H9 (cell line): ENCODE results near the gene LRRC8C. TPM values are rescaled to one million over a fixed set of nuclear protein-coding genes. Genes with fewer than 3 reads are reported as not detected.

Experiments
- DNase-seq: peaks from one replicate; pipeline ENCODE4 v3.0.0-alpha.2; 2017
- H2AFZ ChIP-seq: one replicate; pipeline ENCODE4 v1.6.1; 2013; ENCODE audit warnings: mild to moderate bottlenecking, low read length, control low read depth, moderate library complexity
- H2AK5ac ChIP-seq: 2 replicates; pipeline ENCODE4 v1.6.1; 2013; ENCODE audit warnings: low read length, control low read depth, mixed read lengths; ENCODE audit not compliant: insufficient read length
- H2BK120ac ChIP-seq: one replicate; pipeline ENCODE4 v1.6.1; 2013; ENCODE audit warnings: low read depth, mild to moderate bottlenecking, low read length, control low read depth, inconsistent platforms; ENCODE audit not compliant: poor library complexity, severe bottlenecking
- H2BK12ac ChIP-seq: 2 replicates; pipeline ENCODE4 v1.6.1; 2013; ENCODE audit warnings: low read length, control low read depth, mixed read lengths, low read depth; ENCODE audit not compliant: insufficient read length
- H2BK15ac ChIP-seq: 2 replicates; pipeline ENCODE4 v1.6.1; 2013; ENCODE audit warnings: low read depth, low read length, control low read depth
- H2BK20ac ChIP-seq: one replicate; pipeline ENCODE4 v1.6.1; 2013; ENCODE audit warnings: low read depth, mild to moderate bottlenecking, low read length, control low read depth, inconsistent platforms; ENCODE audit not compliant: poor library complexity, severe bottlenecking
- H2BK5ac ChIP-seq: 2 replicates; pipeline ENCODE4 v1.6.1; 2013; ENCODE audit warnings: low read length, control low read depth, mixed read lengths; ENCODE audit not compliant: insufficient read length
- H3K14ac ChIP-seq: 2 replicates; pipeline ENCODE4 v1.6.1; 2013; ENCODE audit warnings: low read length, control low read depth; ENCODE audit not compliant: insufficient read depth
- H3K18ac ChIP-seq: 2 replicates; pipeline ENCODE4 v1.6.1; 2013; ENCODE audit warnings: low read depth, mild to moderate bottlenecking, mixed read lengths, low read length, control low read depth; ENCODE audit not compliant: insufficient read length
- H3K23ac ChIP-seq: 2 replicates; pipeline ENCODE4 v1.6.1; 2013; ENCODE audit warnings: low read length, control low read depth, mixed read lengths, low read depth; ENCODE audit not compliant: insufficient read length
- H3K23me2 ChIP-seq: 2 replicates; pipeline ENCODE4 v1.6.1; 2013; ENCODE audit warnings: low read depth, mild to moderate bottlenecking, mixed read lengths, low read length, control low read depth; ENCODE audit not compliant: insufficient read length, poor library complexity, severe bottlenecking
- H3K27ac ChIP-seq: 2 replicates; pipeline ENCODE4 v1.5.1; 2013; ENCODE audit warnings: low read length, control low read depth, mixed read lengths, low read depth; ENCODE audit not compliant: insufficient read length
- H3K27me3 ChIP-seq: 2 replicates; pipeline ENCODE4 v1.6.1; 2013; ENCODE audit warnings: low read length, control low read depth, inconsistent platforms; ENCODE audit not compliant: insufficient read depth
- H3K4ac ChIP-seq: 2 replicates; pipeline ENCODE4 v1.6.1; 2013; ENCODE audit warnings: low read depth, mild to moderate bottlenecking, control low read depth, inconsistent platforms, low read length, moderate library complexity
- H3K4me1 ChIP-seq: 2 replicates; pipeline ENCODE4 v1.6.1; 2013; ENCODE audit warnings: low read length, control low read depth, inconsistent platforms; ENCODE audit not compliant: insufficient read depth
- H3K4me2 ChIP-seq: 2 replicates; pipeline ENCODE4 v1.6.1; 2013; ENCODE audit warnings: low read length, control low read depth, mixed read lengths; ENCODE audit not compliant: insufficient read length, insufficient read depth
- H3K56ac ChIP-seq: 2 replicates; pipeline ENCODE4 v1.6.1; 2013; ENCODE audit warnings: low read depth, mild to moderate bottlenecking, mixed read lengths, low read length, control low read depth; ENCODE audit not compliant: insufficient read length
- H3K79me1 ChIP-seq: 2 replicates; pipeline ENCODE4 v1.6.1; 2013; ENCODE audit warnings: low read depth, mild to moderate bottlenecking, moderate library complexity, low read length, control low read depth, inconsistent platforms; ENCODE audit not compliant: insufficient read depth, poor library complexity, severe bottlenecking
- H3K79me2 ChIP-seq: 2 replicates; pipeline ENCODE4 v1.6.1; 2013; ENCODE audit warnings: low read length, control low read depth, inconsistent platforms; ENCODE audit not compliant: insufficient read depth
- H3K9ac ChIP-seq: 2 replicates; pipeline ENCODE4 v1.6.1; 2013; ENCODE audit warnings: low read length, control low read depth, mixed read lengths; ENCODE audit not compliant: insufficient read length; ENCODE audit errors: extremely low read depth
- H3K9me3 ChIP-seq: one replicate; pipeline ENCODE4 v1.6.1; 2013; ENCODE audit warnings: low read depth, low read length, inconsistent platforms; ENCODE audit not compliant: control insufficient read depth
- H3T11ph ChIP-seq: one replicate; pipeline ENCODE4 v1.6.1; 2013; ENCODE audit warnings: mild to moderate bottlenecking, low read length, control low read depth, inconsistent platforms
- H4K20me1 ChIP-seq: one replicate; pipeline ENCODE4 v1.6.1; 2013; ENCODE audit not compliant: control insufficient read depth, insufficient read length, insufficient read depth
- H4K5ac ChIP-seq: 2 replicates; pipeline ENCODE4 v1.6.1; 2013; ENCODE audit warnings: low read depth, mild to moderate bottlenecking, mixed read lengths, low read length, control low read depth; ENCODE audit not compliant: insufficient read length
- H4K8ac ChIP-seq: replicated peaks from 2 replicates; pipeline ENCODE4 v1.6.1; 2013; ENCODE audit warnings: low read length, control low read depth, mixed read lengths, low read depth; ENCODE audit not compliant: insufficient read length
- H4K91ac ChIP-seq: 2 replicates; pipeline ENCODE4 v1.6.1; 2013; ENCODE audit warnings: low read depth, mild to moderate bottlenecking, moderate library complexity, mixed read lengths, low read length, control low read depth; ENCODE audit not compliant: insufficient read length
- H3K27ac Mint-ChIP-seq, 3 experiments: 2 replicates in 2 of 3; 3 replicates in 1 of 3; pipeline ENCODE4 v1.8.0; 2020 to 2021; ENCODE audit warnings: mixed read lengths in 3 of 3, mild to moderate bottlenecking in 1 of 3, moderate library complexity in 1 of 3
- H3K27me3 Mint-ChIP-seq: 2 replicates; pipeline ENCODE4 v1.8.0; 2021; ENCODE audit warnings: low read depth, mild to moderate bottlenecking, moderate library complexity, mixed read lengths
- H3K36me3 Mint-ChIP-seq, 3 experiments: 2 replicates in 2 of 3; 3 replicates in 1 of 3; pipeline ENCODE4 v1.8.0; 2020 to 2021; ENCODE audit warnings: low read depth in 3 of 3, mixed read lengths in 3 of 3; ENCODE audit not compliant: insufficient read depth in 1 of 3
- H3K4me1 Mint-ChIP-seq, 2 experiments: 2 replicates each; pipeline ENCODE4 v1.8.0; 2020; ENCODE audit warnings: mixed read lengths in 2 of 2
- H3K4me3 Mint-ChIP-seq, 2 experiments: 2 replicates in 1 of 2; 3 replicates in 1 of 2; pipeline ENCODE4 v1.8.0; 2020 to 2021; ENCODE audit warnings: mild to moderate bottlenecking in 2 of 2, mixed read lengths in 2 of 2, moderate library complexity in 1 of 2
- H3K9me3 Mint-ChIP-seq, 2 experiments: 2 replicates in 1 of 2; 3 replicates in 1 of 2; pipeline ENCODE4 v1.8.0; 2020; ENCODE audit warnings: mild to moderate bottlenecking in 2 of 2, mixed read lengths in 2 of 2, moderate library complexity in 1 of 2
- WGBS: extraction: QIAGEN DNeasy Blood & Tissue Kit; methylation state at CpG from one replicate; pipeline ENCODE4 v1.1.7; 2013; ENCODE audit warnings: missing lambda C conversion rate, low lambda C conversion rate, mixed read lengths; ENCODE audit not compliant: insufficient read length; ENCODE audit errors: extremely low coverage; 5-methylcytosine and 5-hydroxymethylcytosine counted together
- total RNA-seq: library from RNA; stranded (reverse); gene quantifications from 2 replicates; pipeline ENCODE4 v1.2.1, GENCODE V29; 2021
- TF ChIP-seq, protein P1 (sequence below): fragments of 200-600 bp; sonication (generic); conservative IDR thresholded peaks from 3 replicates; pipeline ENCODE4 v1.8.0; 2021; ENCODE audit warnings: antibody characterized with exemption, mild to moderate bottlenecking

Gene LRRC8C
- total RNA-seq, 1 experiment from 2014 or later: 1.9 TPM

DNA sequence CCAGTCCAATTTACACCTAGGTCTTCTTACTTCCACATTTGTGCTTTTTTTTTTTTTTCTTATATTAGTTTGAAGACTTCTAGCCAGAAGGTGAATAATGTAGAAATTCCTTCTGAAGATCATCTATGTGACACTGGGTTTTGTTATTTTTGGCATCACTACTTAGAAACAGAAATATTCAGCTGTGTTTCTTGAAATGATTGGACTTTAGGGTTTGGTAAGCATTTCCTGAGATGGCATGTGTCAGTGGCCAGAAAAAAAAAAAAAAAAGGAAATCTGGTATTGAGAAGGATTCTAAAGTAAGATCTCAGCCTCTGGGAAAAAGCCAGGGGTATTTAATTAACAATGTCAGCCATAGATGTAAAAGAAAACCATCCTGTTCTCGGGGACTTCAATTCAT lies 43.4 kb upstream of the LRRC8C start:
- H3K27ac ChIP-seq: no peak overlapping the region

More for the DNA sequence above, 43.4 kb upstream of the LRRC8C start:
- Mint-ChIP-seq H3K27ac (no peak overlapping the region), H3K4me3 (no peak overlapping the region), H3K36me3 (peaks cover 0 to 20% (median 16%) of the 10 kb centered on the region in 3 experiments; a peak in 6 of 7 replicates), H3K27me3 (no peaks in the 10 kb centered on the region), H3K4me1 (peaks cover 46 to 51% of the 10 kb centered on the region in 2 experiments), H3K9me3 (no peaks in the 10 kb centered on the region)
- Histone ChIP-seq H3T11ph (no peak overlapping the region), H2BK12ac (no peak overlapping the region), H3K23me2 (no peaks in the 10 kb centered on the region), H4K8ac (no peak overlapping the region), H3K9ac (no peak overlapping the region), H3K9me3 (no peaks in the 10 kb centered on the region), H2AFZ (no peak overlapping the region), H2BK5ac (no peak overlapping the region), H3K79me2 (no peaks in the 10 kb centered on the region), H3K23ac (no peak overlapping the region), H2AK5ac (no peak overlapping the region), H3K18ac (no peak overlapping the region), H2BK20ac (no peak overlapping the region), H3K56ac (no peak overlapping the region), H4K5ac (no peak overlapping the region), H3K4me2 (no peak overlapping the region), H2BK120ac (no peak overlapping the region), H3K27me3 (no peaks in the 10 kb centered on the region), H3K14ac (no peak overlapping the region), H3K79me1 (no peaks in the 10 kb centered on the region), H2BK15ac (no peak overlapping the region), H3K4ac (no peak overlapping the region), H4K20me1 (no peaks in the 10 kb centered on the region), H4K91ac (no peak overlapping the region), H3K4me1 (peaks cover 2% of the 10 kb centered on the region; the same call in 1 of the 2 replicates)
- TF ChIP-seq, protein P1, sequence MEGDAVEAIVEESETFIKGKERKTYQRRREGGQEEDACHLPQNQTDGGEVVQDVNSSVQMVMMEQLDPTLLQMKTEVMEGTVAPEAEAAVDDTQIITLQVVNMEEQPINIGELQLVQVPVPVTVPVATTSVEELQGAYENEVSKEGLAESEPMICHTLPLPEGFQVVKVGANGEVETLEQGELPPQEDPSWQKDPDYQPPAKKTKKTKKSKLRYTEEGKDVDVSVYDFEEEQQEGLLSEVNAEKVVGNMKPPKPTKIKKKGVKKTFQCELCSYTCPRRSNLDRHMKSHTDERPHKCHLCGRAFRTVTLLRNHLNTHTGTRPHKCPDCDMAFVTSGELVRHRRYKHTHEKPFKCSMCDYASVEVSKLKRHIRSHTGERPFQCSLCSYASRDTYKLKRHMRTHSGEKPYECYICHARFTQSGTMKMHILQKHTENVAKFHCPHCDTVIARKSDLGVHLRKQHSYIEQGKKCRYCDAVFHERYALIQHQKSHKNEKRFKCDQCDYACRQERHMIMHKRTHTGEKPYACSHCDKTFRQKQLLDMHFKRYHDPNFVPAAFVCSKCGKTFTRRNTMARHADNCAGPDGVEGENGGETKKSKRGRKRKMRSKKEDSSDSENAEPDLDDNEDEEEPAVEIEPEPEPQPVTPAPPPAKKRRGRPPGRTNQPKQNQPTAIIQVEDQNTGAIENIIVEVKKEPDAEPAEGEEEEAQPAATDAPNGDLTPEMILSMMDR: no peak
- WGBS: no CpG with 5 or more reads among the region's 1 CpG
- DNase-seq: no peak
